C4-2B (cell line): Measurements from ENCODE around the gene SPATA31E1.

ENCODE experiments used
- CTCF ChIP-seq: fragments of 450-650 bp; conservative IDR thresholded peaks from 2 replicates; pipeline ENCODE4 v1.5.1; 2017; ENCODE audit warnings: mild to moderate bottlenecking
- ZFX ChIP-seq: fragments of 450-650 bp; IDR thresholded peaks from 2 replicates; pipeline ENCODE4 v1.6.1; 2017

GRCh38 chr9:87855061-87855460 lies 27.6 kb upstream of the SPATA31E1 start:
- TF ChIP-seq CTCF: no peak
- TF ChIP-seq ZFX: no peak
